K562 (cell line): ENCODE results near the gene PURA. TPM values are rescaled to one million over a fixed set of nuclear protein-coding genes. Genes with fewer than 3 reads are reported as not detected.

ENCODE experiments used
- CHD2 ChIP-seq: IDR thresholded peaks from 2 replicates; pipeline ENCODE4 v1.6.1; 2011; ENCODE audit warnings: low read depth, low read length
- CTBP1 ChIP-seq: fragments of 450-650 bp; IDR thresholded peaks from 2 replicates; pipeline ENCODE4 v1.6.1; 2016; ENCODE audit warnings: borderline replicate concordance
- ESRRB ChIP-seq: fragments of 250-450 bp; sonication (Bioruptor Pico); IDR thresholded peaks from 2 replicates; pipeline ENCODE4 v1.5.0; 2020; ENCODE audit warnings: mild to moderate bottlenecking, moderate library complexity, borderline replicate concordance
- GTF2F1 ChIP-seq: IDR thresholded peaks from 2 replicates; pipeline ENCODE4 v1.6.1; 2011; ENCODE audit warnings: low read depth, low read length, improper control_type of control experiment
- KDM1A ChIP-seq, 2 experiments: fragments of 450-650 bp; IDR thresholded peaks; 2 replicates each; pipeline ENCODE4 v1.6.1; 2016; ENCODE audit warnings: mild to moderate bottlenecking in 2 of 2
- POLR2AphosphoS5 ChIP-seq: IDR thresholded peaks from 2 replicates; pipeline ENCODE4 v1.6.1; 2011; ENCODE audit warnings: mild to moderate bottlenecking, low read depth, low read length, moderate library complexity; ENCODE audit not compliant: control insufficient read depth, insufficient read depth
- PRMT5 ChIP-seq: sonication (generic); formaldehyde crosslinking; IDR thresholded peaks from 2 replicates; pipeline ENCODE4 v1.5.0; 2020; ENCODE audit warnings: missing genetic modification reagents
- PTTG1 ChIP-seq: fragments of 450-650 bp; IDR thresholded peaks from 2 replicates; pipeline ENCODE4 v1.6.1; 2016; ENCODE audit warnings: low read depth, mild to moderate bottlenecking, missing genetic modification characterization, missing compliant biosample characterization
- RBBP5 ChIP-seq: fragments of 200-600 bp; sonication (generic); IDR thresholded peaks from 2 replicates; pipeline ENCODE4 v1.6.1; 2012; ENCODE audit warnings: borderline replicate concordance, mild to moderate bottlenecking, low read length, control low read depth, inconsistent platforms; ENCODE audit not compliant: insufficient read depth, poor library complexity, severe bottlenecking
- RBFOX2 ChIP-seq: fragments of 200-400 bp; formaldehyde crosslinking; IDR thresholded peaks from 2 replicates; pipeline ENCODE4 v1.6.1; 2017; ENCODE audit warnings: low read depth, mild to moderate bottlenecking, low read length, moderate library complexity
- ZFP1 ChIP-seq: fragments of 450-650 bp; formaldehyde crosslinking; IDR thresholded peaks from 2 replicates; pipeline ENCODE4 v1.4.0; 2020; ENCODE audit warnings: mild to moderate bottlenecking, mixed read lengths
- ZNF253 ChIP-seq: fragments of 250-450 bp; sonication (Bioruptor Pico); conservative IDR thresholded peaks from 2 replicates; pipeline ENCODE4 v1.6.1; 2021; ENCODE audit warnings: mild to moderate bottlenecking
- ZNF354B ChIP-seq: fragments of 250-450 bp; sonication (Bioruptor Pico); IDR thresholded peaks from 2 replicates; pipeline ENCODE4 v1.4.0; 2020
- polyA plus RNA-seq, 8 experiments: library from polyadenylated mRNA; depleted of rRNA in 4 of 8; stranded (reverse) in 5 of 8; unstranded in 3 of 8; fragments of >200 nt; fragmentation: Nextera tagmentation in 2 of 8; fragmentation: Illumina TruSeq in 1 of 8; extraction: Ambion mirVana in 2 of 8; extraction: Trizol in 1 of 8; gene quantifications; 2 replicates each; pipeline versions ENCODE4 v1.2.1 to v1.2.3, GENCODE V29; 2011 to 2014; ENCODE audit warnings: inconsistent platforms in 1 of 8, missing spikeins in 1 of 8
- total RNA-seq, 7 experiments: library from RNA; depleted of rRNA in 6 of 7; stranded (reverse); fragments of >200 nt in 6 of 7; fragmentation: Illumina TruSeq in 2 of 7; extraction: Trizol in 2 of 7; gene quantifications; 2 replicates each; pipeline versions ENCODE4 v1.2.1 to v1.2.3, GENCODE V29; 2011 to 2021; ENCODE audit warnings: low replicate concordance in 1 of 7
- TF ChIP-seq, protein P1 (sequence below): fragments of 450-650 bp; IDR thresholded peaks from 2 replicates; pipeline ENCODE4 v1.7.0; 2016; ENCODE audit warnings: borderline replicate concordance
- TF ChIP-seq, protein P2 (sequence below), 2 experiments: fragments of 450-650 bp; IDR thresholded peaks; 2 replicates each; pipeline ENCODE4 v1.6.1; 2018; ENCODE audit warnings: mild to moderate bottlenecking in 2 of 2, low read depth in 1 of 2; ENCODE audit not compliant: partially characterized antibody in 2 of 2
- TF ChIP-seq, protein P3 (sequence below): fragments of 450-650 bp; conservative IDR thresholded peaks from 2 replicates; pipeline ENCODE4 v1.6.1; 2016; ENCODE audit warnings: missing genetic modification characterization, low read depth, mild to moderate bottlenecking, missing compliant biosample characterization, moderate library complexity
- TF ChIP-seq, protein P4 (sequence below): sonication (generic); formaldehyde crosslinking; IDR thresholded peaks from 2 replicates; pipeline ENCODE4 v1.8.1; 2022; ENCODE audit warnings: missing genetic modification reagents

Gene PURA
- total and polyA plus RNA-seq, 9 of the 15 experiments (the other 6 are each of a cell fraction or from before 2014, with no cell fraction given): 3.2 to 11.1 (median 5.4) TPM

DNA sequence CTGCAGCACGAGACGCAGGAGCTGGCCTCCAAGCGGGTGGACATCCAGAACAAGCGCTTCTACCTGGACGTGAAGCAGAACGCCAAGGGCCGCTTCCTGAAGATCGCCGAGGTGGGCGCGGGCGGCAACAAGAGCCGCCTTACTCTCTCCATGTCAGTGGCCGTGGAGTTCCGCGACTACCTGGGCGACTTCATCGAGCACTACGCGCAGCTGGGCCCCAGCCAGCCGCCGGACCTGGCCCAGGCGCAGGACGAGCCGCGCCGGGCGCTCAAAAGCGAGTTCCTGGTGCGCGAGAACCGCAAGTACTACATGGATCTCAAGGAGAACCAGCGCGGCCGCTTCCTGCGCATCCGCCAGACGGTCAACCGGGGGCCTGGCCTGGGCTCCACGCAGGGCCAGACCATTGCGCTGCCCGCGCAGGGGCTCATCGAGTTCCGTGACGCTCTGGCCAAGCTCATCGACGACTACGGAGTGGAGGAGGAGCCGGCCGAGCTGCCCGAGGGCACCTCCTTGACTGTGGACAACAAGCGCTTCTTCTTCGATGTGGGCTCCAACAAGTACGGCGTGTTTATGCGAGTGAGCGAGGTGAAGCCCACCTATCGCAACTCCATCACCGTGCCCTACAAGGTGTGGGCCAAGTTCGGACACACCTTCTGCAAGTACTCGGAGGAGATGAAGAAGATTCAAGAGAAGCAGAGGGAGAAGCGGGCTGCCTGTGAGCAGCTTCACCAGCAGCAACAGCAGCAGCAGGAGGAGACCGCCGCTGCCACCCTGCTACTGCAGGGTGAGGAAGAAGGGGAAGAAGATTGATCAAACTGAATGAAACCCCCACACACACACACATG lies 654 bp downstream of the PURA start (continued):
- TF ChIP-seq RBFOX2 (peak; percentile 60), POLR2AphosphoS5 (no peak), ZNF253 (no peak), GTF2F1 (no peak), RBBP5 (peak; percentile 91), CTBP1 (peak; percentile 62), ZFP1 (CRISPR knock-in tag) (no peak), PRMT5 (CRISPR knock-in tag) (no peak), CHD2 (no peak), KDM1A (IDR thresholded peaks at IDR 0.05) (0 out of 4 replicates have a peak, but pooled peaks of 1 of the 2 experiments have one; percentile 23), ESRRB (CRISPR knock-in tag) (no peak), ZNF354B (CRISPR knock-in tag) (no peak), PTTG1 (no peak)
- TF ChIP-seq, protein P1, sequence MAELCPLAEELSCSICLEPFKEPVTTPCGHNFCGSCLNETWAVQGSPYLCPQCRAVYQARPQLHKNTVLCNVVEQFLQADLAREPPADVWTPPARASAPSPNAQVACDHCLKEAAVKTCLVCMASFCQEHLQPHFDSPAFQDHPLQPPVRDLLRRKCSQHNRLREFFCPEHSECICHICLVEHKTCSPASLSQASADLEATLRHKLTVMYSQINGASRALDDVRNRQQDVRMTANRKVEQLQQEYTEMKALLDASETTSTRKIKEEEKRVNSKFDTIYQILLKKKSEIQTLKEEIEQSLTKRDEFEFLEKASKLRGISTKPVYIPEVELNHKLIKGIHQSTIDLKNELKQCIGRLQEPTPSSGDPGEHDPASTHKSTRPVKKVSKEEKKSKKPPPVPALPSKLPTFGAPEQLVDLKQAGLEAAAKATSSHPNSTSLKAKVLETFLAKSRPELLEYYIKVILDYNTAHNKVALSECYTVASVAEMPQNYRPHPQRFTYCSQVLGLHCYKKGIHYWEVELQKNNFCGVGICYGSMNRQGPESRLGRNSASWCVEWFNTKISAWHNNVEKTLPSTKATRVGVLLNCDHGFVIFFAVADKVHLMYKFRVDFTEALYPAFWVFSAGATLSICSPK: no peak
- TF ChIP-seq, protein P2, sequence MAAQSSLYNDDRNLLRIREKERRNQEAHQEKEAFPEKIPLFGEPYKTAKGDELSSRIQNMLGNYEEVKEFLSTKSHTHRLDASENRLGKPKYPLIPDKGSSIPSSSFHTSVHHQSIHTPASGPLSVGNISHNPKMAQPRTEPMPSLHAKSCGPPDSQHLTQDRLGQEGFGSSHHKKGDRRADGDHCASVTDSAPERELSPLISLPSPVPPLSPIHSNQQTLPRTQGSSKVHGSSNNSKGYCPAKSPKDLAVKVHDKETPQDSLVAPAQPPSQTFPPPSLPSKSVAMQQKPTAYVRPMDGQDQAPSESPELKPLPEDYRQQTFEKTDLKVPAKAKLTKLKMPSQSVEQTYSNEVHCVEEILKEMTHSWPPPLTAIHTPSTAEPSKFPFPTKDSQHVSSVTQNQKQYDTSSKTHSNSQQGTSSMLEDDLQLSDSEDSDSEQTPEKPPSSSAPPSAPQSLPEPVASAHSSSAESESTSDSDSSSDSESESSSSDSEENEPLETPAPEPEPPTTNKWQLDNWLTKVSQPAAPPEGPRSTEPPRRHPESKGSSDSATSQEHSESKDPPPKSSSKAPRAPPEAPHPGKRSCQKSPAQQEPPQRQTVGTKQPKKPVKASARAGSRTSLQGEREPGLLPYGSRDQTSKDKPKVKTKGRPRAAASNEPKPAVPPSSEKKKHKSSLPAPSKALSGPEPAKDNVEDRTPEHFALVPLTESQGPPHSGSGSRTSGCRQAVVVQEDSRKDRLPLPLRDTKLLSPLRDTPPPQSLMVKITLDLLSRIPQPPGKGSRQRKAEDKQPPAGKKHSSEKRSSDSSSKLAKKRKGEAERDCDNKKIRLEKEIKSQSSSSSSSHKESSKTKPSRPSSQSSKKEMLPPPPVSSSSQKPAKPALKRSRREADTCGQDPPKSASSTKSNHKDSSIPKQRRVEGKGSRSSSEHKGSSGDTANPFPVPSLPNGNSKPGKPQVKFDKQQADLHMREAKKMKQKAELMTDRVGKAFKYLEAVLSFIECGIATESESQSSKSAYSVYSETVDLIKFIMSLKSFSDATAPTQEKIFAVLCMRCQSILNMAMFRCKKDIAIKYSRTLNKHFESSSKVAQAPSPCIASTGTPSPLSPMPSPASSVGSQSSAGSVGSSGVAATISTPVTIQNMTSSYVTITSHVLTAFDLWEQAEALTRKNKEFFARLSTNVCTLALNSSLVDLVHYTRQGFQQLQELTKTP (IDR thresholded peaks at IDR 0.05; ENCODE audit: low read depth in 1 of 2, partially characterized antibody in 2 of 2): peak in 1 of 2 experiments; percentile 12
- TF ChIP-seq, protein P3, sequence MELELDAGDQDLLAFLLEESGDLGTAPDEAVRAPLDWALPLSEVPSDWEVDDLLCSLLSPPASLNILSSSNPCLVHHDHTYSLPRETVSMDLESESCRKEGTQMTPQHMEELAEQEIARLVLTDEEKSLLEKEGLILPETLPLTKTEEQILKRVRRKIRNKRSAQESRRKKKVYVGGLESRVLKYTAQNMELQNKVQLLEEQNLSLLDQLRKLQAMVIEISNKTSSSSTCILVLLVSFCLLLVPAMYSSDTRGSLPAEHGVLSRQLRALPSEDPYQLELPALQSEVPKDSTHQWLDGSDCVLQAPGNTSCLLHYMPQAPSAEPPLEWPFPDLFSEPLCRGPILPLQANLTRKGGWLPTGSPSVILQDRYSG (tag): no peak
- TF ChIP-seq, protein P4, sequence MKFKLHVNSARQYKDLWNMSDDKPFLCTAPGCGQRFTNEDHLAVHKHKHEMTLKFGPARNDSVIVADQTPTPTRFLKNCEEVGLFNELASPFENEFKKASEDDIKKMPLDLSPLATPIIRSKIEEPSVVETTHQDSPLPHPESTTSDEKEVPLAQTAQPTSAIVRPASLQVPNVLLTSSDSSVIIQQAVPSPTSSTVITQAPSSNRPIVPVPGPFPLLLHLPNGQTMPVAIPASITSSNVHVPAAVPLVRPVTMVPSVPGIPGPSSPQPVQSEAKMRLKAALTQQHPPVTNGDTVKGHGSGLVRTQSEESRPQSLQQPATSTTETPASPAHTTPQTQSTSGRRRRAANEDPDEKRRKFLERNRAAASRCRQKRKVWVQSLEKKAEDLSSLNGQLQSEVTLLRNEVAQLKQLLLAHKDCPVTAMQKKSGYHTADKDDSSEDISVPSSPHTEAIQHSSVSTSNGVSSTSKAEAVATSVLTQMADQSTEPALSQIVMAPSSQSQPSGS: no peak
